Calu3 (cell line): Measurements from ENCODE around the gene OPRD1. TPM values are rescaled to one million over a fixed set of nuclear protein-coding genes. Genes with fewer than 3 reads are reported as not detected.

Experiments used
- BruUV-seq: library from RNA; stranded (reverse); fragments of 400-500 nt; replicated peaks from 2 replicates; lab custom pipeline; 2021; lab: Mats Ljungman, UMichigan
- CTCF ChIA-PET: fragments of 300-600 bp; sonication (Branson Sonifier 250); formaldehyde crosslinking; loops from one replicate; lab custom pipeline; 2022; ENCODE audit warnings: antibody characterized with exemption; lab: Charles Lee
- DNase-seq: peaks from one replicate; pipeline ENCODE4 v3.0.0; 2022
- H3K27ac Mint-ChIP-seq: one replicate; pipeline ENCODE4 v1.8.0; 2022; ENCODE audit warnings: mixed read lengths; ENCODE audit not compliant: unreplicated experiment
- H3K27me3 Mint-ChIP-seq: one replicate; pipeline ENCODE4 v1.8.0; 2022; ENCODE audit warnings: mixed read lengths; ENCODE audit not compliant: unreplicated experiment
- H3K36me3 Mint-ChIP-seq: one replicate; pipeline ENCODE4 v1.8.0; 2022; ENCODE audit warnings: mild to moderate bottlenecking, moderate library complexity, mixed read lengths; ENCODE audit not compliant: insufficient read depth, unreplicated experiment
- H3K4me1 Mint-ChIP-seq: one replicate; pipeline ENCODE4 v1.8.0; 2022; ENCODE audit warnings: mild to moderate bottlenecking, low read depth, mixed read lengths; ENCODE audit not compliant: unreplicated experiment
- H3K4me3 Mint-ChIP-seq: one replicate; pipeline ENCODE4 v1.8.0; 2022; ENCODE audit warnings: mild to moderate bottlenecking, low read depth, moderate library complexity, mixed read lengths; ENCODE audit not compliant: unreplicated experiment
- H3K9me3 Mint-ChIP-seq: one replicate; pipeline ENCODE4 v1.8.0; 2022; ENCODE audit warnings: low read depth, mixed read lengths; ENCODE audit not compliant: unreplicated experiment
- intact Hi-C: fragments of 100-400 bp; cut with micrococcal nuclease; formaldehyde crosslinking; loops from one replicate; pipeline ENCODE4 v1.10.0; 2022; ENCODE audit not compliant: unreplicated experiment
- total RNA-seq: library from RNA; stranded (reverse); gene quantifications from 2 replicates; pipeline ENCODE4 v1.2.3, GENCODE V29; 2022
- TF ChIP-seq, protein P1 (sequence below): fragments of 200-600 bp; IDR thresholded peaks from one replicate; pipeline ENCODE4 v1.8.0; 2022; ENCODE audit warnings: antibody characterized with exemption; ENCODE audit not compliant: unreplicated experiment

The OPRD1 gene
- total RNA-seq, 1 experiment from 2014 or later: 0.07 TPM

DNA sequence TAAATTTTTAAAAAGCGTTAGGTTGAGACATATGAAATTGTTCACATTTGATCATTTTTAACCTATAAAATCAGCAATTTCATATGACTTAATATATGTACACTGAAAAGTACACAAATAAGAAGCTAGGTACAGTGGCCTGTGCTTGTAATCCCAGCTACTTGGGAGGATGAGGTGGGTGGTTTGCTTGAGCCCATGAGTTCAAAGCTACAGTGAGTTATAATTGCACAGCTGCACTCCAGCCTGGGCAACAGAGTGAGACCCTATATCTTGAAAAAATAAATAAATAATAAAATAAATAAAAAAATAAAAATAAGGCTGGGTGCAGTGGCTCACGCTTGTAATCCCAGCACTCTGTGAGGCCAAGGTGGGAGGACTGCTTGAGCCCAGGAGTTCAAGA, 97.2 kb downstream of the OPRD1 start:
- H3K36me3 Mint-ChIP-seq: peaks cover 4% of the 10 kb centered on the region
- no TSS peak for BruUV-seq
- H3K4me3 Mint-ChIP-seq: no peak overlapping the region
- TF ChIP-seq, protein P1, sequence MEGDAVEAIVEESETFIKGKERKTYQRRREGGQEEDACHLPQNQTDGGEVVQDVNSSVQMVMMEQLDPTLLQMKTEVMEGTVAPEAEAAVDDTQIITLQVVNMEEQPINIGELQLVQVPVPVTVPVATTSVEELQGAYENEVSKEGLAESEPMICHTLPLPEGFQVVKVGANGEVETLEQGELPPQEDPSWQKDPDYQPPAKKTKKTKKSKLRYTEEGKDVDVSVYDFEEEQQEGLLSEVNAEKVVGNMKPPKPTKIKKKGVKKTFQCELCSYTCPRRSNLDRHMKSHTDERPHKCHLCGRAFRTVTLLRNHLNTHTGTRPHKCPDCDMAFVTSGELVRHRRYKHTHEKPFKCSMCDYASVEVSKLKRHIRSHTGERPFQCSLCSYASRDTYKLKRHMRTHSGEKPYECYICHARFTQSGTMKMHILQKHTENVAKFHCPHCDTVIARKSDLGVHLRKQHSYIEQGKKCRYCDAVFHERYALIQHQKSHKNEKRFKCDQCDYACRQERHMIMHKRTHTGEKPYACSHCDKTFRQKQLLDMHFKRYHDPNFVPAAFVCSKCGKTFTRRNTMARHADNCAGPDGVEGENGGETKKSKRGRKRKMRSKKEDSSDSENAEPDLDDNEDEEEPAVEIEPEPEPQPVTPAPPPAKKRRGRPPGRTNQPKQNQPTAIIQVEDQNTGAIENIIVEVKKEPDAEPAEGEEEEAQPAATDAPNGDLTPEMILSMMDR: no peak
- no peaks in the 10 kb centered on the region for H3K27me3 Mint-ChIP-seq
- H3K27ac Mint-ChIP-seq: no peak overlapping the region
- CTCF ChIA-PET: no interaction called here
- DNase-seq: no peak
- no peaks in the 10 kb centered on the region for H3K4me1 Mint-ChIP-seq
- H3K9me3 Mint-ChIP-seq: no peaks in the 10 kb centered on the region
- intact Hi-C loops: no loop called here

DNA sequence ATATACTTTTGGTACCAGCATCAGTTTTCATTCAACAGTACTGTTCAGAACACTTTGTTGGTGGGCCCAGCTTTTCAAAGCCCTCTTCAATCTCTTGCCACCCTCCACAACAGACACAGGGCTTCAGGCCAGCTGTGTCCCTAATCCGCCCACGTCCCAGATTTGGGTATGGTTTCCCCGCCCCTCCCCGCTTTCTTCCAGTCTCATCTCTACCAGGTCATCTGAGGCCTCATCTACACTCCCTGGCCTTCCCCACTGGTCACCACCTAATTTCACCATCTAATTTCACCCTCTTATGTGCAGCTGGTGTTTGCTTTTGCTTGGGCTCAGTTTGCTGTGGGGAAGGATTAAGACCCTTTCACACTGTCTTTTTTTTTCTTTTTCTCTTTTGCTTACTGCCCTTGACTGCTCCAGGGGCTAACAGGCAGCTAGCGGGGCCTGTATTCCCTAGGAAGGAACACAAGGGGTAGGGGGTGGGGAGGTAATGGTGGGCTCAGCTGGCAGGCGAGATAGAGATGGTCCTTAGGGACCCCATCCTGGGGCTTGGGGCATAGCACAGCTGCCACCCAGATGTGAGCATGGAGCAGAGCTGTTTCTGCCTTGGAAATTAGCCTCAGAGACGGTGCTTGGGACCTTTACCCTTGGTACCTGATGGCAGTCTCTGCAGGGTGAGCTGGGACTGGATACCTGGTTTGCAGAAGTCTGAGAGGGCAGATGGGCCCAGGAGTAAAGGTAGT, 98.6 kb downstream of the OPRD1 start:
- peaks cover 18% of the 10 kb centered on the region for H3K36me3 Mint-ChIP-seq
- CTCF ChIA-PET: no interaction called here
- no peak overlapping the region for H3K4me3 Mint-ChIP-seq
- no peak overlapping the region for H3K27ac Mint-ChIP-seq
- no TSS peak for BruUV-seq
- no peaks in the 10 kb centered on the region for H3K9me3 Mint-ChIP-seq
- no peaks in the 10 kb centered on the region for H3K27me3 Mint-ChIP-seq
- TF ChIP-seq, protein P1: no peak
- H3K4me1 Mint-ChIP-seq: peaks cover 2% of the 10 kb centered on the region
- intact Hi-C loops: no loop called here
- no peak for DNase-seq

DNA sequence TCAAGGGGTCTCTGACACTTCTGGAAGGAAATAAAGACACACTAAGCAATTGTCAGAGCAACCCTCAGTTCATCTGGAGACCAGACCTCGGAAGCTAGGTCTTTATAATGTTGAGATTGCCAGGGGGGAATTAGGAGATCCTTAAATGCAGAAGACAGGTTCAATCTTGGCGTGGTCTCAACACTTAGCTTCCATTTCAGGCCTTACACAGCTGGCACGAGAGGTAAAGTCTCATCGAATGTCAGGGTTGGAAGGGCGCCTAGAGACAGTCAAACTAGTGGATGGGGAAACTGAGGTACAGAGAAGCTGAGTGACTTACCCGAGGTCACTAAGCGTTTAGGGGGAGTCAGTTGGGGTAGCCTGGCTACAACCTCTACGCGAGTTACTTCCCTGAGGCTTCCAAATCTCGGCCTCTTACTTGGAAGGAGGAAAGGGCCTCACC, 101.8 kb downstream of the OPRD1 start:
- H3K9me3 Mint-ChIP-seq: no peaks in the 10 kb centered on the region
- peaks cover 9% of the 10 kb centered on the region for H3K4me1 Mint-ChIP-seq
- no peak for DNase-seq
- intact Hi-C loops: no loop called here
- peaks cover 22% of the 10 kb centered on the region for H3K36me3 Mint-ChIP-seq
- BruUV-seq: no TSS peak
- peak overlapping the region; percentile 42 for H3K27ac Mint-ChIP-seq
- H3K27me3 Mint-ChIP-seq: no peaks in the 10 kb centered on the region
- peak overlapping the region; percentile 82 for H3K4me3 Mint-ChIP-seq
- TF ChIP-seq, protein P1: no peak
- CTCF ChIA-PET: interaction anchor here (0.6 to 1.5 kb wide), 9 partner anchors 9 to 332 kb away, joined by 3 to 5 read pairs (median 3); partner anchors contain the start of gene YTHDF2

DNA sequence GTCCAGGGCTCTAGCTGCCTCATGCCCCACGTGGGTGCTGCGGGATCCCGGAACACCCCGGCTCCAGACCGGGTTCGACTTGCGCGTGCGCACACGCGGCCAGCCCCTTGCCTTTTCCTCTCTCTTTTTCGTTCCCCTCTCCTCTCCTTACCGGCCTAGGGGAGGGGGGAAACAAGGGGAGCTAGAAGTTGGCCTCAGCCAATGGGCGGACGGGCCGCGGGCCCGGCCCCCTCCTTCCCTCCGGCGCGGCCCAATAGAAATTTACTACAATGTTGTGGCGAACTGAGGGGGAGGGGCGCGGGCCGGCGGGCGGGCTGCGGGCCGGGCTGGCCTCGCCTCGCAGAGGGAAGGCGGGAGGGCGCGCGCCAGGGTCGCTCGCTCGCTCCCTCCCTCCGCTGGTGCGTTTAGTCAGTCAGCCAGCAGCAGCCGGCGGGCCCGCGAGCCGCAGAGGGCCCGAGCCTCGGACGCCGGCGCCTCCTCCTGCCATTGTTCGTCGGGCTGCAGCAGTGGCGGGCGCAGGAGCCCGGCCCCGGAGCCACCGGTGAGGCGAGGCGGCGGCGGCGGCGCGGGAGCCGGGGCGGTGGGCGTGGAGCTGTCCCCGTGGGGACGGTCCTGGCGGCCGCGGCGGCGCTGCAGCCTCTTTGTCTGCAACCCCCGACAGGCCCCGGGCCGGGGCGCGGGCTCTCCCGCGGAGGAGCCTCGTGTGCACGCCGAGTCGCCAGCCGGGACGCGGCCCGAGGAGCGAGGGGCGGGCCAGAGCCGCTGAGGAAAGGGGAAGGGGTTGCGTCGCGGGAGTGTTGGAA, 102.5 kb downstream of the OPRD1 start, which contains the start of gene EPB41:
Gene EPB41 (plus strand): TSS at position 342 of the 803 bp plus-strand sequence. CDS start 72,869 bp downstream, outside the sequence.
- DNase-seq: peak; percentile 94
- no peaks in the 10 kb centered on the region for H3K27me3 Mint-ChIP-seq
- peak within 1 kb of the TSS; percentile 82 for H3K4me3 Mint-ChIP-seq
- peaks cover 22% of the 10 kb centered on the region for H3K36me3 Mint-ChIP-seq
- CTCF ChIA-PET: interaction anchor here (0.5 to 1.5 kb wide), 11 partner anchors 9 to 333 kb away, joined by 3 to 5 read pairs (median 3); partner anchors contain the start of gene YTHDF2
- H3K27ac Mint-ChIP-seq: peak within 1 kb of the TSS; percentile 42
- H3K9me3 Mint-ChIP-seq: no peaks in the 10 kb centered on the region
- intact Hi-C loops: no loop called here
- TF ChIP-seq, protein P1: no peak
- no TSS peak for BruUV-seq
- peaks cover 9% of the 10 kb centered on the region for H3K4me1 Mint-ChIP-seq
